GM21447 (cell line): Measurements from ENCODE around the gene GAL3ST2.
"Not testable (repeated sequence)": the region's sequence is repeated elsewhere in the genome, so short reads cannot be mapped to it uniquely, and the experiment has no call there.

Experiments used
- ATAC-seq: cut with Tn5 transposase; IDR thresholded peaks from one replicate; pipeline ENCODE4 v1.9.1; 2021; ENCODE audit not compliant: unreplicated experiment

GAL3ST2 gene

DNA sequence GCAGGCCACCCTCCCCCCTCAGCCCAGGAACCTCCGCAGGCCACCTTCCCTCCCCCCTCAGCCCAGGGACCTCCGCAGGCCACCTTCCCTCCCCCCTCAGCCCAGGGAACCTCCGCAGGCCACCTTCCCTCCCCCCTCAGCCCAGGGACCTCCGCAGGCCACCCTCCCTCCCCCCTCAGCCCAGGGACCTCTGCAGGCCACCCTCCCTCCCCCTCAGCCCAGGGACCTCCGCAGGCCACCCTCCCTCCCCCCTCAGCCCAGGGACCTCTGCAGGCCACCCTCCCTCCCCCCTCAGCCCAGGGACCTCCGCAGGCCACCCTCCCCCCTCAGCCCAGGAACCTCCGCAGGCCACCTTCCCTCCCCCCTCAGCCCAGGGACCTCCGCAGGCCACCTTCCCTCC lies 29.6 kb downstream of the GAL3ST2 start:
- ATAC-seq, result not testable (repeated sequence)

DNA sequence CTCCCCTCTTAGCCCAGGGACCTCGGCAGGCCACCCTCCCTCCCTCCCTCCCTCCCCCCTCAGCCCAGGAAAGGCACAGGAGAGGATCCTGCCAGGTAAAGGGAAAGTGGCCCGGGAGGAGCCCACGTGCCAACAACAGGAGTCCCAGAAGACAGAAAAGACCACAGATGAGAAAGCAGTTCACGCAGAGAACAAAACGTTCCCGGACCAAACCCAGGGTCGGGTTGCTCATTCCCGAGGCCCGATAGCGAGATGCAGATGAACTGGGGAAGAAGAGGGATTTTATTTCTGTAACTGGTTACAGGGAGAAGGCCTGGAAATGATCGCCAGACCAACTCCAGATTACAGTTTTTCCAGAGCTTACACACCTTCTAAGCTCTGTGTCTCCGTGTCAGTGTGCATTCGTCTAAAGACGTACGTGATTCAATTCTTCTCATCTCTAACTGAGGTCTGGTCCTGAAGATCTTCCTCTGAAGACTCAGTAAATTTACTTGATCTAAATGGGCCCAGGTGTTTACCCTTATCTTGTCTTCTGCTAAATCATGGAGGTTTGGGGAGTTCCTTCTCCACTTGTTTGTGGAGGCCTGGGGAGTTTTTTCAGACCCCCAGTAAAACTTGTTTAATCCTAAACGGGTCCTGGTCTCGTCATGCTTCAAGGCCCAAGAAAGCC lies 31.6 kb downstream of the GAL3ST2 start:
- no peak for ATAC-seq

DNA sequence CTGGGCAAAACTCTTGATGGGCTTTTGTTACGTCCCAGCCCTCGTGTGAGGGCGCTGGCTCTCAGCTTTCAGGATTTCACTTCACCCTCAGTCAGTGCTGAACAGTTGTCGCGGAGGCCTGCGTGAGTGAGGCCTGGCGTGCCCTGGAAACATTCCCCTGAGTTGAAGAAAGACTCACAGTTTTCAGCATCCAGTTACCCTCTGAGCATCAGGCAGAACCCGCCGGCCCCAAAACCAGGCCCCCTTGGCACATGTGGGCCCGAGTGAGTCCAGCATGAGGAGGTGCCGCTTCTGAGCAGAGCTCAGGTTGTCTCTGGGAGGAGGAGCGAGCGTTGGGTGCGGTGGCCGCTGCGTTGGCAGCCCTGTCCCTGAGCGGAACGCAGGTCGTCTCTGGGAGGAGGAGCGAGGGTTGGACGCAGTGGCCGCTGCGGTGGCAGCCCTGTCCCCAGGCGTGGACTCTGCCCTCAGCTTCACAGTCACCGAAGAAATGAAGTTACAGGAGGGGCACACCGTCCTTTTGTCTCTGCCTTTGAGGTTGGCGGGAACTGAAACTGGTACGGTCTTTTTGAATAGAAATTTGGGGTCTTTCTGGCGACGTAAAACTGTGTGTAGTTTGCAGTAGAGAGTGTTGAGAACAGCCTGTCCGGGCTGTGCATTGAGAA lies 32.2 kb downstream of the GAL3ST2 start, which contains the start of gene NEU4:
NEU4 (plus strand) TSS at position 473 of the 662 bp plus-strand sequence. CDS start 5,292 bp downstream, outside the sequence.
- no peak for ATAC-seq

DNA sequence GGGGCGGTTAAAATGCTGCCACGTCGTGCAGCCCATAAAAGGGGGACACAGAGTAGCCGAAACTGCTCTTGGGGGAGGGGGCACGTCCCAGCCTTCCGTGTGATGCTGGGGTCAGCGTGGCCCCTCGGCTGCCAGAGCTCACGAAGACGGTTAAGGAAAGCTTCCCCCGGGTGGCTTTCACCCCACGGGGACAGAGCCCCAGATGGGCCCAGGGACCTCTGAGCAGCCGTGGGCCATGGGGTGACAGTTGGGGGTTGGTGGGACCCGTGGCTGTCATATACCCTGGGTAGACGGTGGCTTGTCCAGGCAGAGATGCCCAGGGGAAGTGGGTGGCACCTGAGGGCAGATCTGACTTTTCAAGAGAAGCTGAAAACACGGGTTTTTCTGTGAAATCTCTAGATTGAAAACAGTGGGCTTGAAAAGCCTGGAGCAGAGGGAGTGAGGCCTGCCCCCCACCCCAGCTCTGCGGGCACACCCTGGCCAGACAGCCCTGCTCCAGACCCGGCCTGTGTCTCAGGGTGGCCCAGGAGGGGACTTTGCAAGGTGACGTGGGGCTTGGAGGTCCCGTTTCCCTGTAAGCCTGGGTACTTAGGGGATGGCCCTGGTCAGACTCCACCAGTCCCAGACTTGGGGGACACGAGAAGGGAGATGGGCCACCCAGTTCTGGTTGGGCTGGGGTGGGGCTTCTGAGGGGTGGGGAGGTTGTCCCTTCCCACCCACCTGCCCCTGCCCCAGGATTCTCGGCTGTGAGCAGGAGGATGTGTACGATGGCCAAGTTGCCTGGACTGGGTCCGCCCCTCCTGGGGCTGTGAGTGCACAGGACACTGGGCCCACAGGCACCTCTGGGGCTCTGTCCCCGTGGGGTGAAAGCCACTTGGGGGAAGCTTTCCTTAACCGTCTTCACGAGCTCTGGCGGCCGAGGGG lies 33.0 kb downstream of the GAL3ST2 start:
- no peak for ATAC-seq

DNA sequence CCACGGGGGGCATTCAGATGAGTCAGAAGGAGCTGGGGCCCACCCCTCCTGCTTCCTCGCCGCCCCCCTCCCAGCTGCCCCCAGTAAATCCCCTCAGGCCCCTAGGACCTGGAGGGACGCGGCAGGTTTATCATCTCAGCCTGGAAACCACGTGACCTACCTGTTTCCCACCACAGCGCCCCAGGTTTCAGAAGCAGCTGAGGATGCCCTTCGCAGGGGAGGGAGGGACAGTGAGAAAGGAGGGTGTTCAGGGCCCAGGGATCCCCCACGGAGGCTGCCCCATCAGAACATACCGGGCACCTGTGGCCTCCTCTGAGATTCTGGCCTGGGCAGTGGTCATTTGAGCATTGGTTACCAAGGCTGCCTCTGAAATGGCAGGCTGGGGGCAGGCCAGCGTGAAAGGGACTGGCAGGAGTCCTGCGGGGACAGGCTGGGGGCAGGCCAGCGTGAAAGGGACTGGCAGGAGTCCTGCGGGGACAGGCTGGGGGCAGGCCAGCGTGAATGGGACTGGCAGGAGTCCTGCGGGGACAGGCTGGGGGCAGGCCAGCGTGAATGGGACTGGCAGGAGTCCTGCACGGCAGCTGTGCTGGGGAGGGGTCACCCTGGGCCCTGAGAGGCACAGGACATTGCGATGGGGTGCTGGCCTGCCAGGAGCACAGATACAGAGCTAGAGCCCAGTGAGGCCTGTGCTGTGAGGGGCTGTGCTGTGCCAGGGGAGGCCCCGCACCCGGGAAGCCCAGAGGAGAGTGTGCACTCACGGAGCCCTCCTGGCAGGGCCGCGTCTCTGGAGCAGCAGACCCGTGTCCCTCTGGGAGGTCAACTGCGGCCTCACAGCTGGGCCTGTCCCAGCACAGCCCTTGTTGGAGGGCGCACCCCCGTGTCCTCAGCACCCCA lies 33.9 kb downstream of the GAL3ST2 start:
- no peak for ATAC-seq

DNA sequence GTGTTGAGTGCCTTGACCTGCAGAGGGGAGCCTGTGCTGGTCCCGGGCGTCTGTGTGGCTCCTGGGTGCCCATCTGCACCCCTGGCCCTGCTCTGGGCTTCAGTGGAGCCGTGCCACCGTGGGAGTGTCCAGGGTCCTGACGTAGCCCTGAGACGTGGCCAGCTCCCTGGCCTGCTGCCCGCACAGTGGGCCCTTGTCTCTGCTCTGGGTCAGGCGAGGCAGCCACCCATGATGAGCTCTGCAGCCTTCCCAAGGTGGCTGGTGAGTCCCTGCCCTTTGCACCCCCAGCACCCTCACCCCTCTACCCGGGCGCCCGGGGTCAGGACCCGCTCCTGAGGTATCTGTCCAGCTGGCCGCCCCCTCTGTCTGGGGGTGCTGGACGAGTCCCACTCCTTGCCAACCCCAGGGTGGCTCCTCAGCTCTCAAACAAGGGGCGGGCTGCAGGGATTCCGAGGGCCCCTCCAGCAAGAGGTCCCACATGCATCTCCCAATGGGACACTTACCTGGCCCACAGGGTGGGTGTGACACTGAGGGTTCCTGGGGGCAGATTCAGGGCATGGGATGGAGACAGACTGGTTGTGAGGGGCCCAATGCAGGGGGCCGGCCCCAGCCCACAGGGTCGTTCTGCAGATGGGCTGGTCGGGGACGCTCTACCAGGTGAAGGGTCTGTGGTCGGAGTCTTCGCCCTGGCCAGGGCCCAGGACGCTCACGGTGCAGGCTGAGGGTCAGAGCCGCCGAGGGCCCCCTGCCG lies 34.8 kb downstream of the GAL3ST2 start:
- ATAC-seq, result no peak

DNA sequence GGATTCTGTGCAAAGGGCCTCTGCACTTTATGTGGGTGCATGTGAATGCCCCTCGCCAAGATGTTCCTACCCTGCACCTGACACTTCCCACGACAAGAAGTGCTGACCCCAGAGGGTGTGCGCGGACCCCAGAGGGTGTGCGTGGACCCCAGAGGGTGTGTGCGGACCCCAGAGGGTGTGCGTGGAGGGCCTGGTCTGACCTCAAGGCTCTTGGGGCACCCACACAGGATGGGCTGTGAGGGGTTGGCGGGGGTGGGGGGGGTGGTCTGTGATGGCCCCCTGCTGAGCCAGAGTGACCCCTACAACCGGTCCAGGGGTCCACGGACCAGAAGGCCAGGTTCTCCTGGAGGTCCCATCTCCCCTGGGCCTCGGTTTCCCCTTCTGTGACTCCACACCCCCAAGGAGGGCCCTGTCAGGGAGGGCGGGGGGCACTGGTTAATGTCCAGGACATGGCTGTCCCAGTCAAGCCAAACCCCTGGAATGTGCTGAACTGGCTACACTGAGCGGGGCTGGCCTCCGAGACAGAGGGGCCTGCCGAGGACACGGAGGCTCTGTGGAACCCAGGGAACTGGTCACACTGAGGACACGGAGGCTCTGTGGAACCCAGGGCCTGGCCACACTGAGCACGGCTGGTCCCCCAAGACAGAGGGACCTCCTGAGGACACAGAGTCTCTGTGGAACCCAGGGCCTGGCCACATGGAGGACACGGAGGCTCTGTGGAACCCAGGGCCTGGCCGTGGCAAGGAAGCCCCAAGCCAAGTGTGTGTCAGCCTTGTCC lies 35.5 kb downstream of the GAL3ST2 start:
- no peak for ATAC-seq

DNA sequence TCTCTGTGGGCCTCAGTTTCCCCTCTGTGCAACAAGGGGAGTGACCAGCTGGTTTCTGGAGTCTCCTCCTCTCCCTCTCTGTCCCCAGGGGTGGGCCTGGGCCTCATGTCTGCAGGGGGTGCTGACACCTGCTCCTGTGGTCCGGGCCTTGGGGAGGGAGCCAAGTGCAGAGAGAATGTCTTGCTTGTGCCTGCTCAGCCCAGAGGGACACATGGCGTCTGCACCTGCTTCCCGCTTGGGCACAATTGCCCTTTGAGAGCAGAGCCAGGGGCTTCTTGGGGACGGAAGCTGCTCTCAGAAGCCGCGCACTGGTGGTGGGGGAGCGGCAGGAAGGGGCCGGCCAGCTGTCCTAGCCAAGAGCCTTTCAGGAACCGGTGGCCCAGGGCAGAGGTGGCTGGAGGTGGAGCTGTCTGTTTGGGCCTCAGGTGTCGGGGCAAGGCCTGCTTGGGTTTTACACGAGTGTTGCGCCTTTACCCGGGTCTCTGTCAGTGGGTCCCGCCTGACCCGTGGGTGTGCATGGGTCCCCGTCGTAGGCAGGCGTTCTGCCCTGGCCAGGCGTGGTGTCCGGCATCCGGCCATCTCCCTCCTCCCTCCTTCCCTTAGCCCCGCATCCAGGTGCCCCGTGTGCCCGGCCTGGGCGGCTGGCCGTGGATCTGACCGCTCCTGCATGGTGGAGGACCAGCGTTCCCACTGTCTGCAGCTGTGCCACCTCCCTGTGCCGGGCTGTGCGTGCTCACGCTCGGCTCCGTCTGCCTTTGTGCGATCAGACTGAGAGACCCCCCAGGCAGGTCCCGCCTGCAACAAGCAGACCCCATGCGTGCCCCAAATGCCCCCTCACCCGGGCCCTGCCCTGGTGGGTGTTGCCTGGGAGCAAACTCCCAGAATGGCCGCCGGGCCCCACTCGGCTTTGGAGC lies 36.4 kb downstream of the GAL3ST2 start:
- ATAC-seq, result no peak

DNA sequence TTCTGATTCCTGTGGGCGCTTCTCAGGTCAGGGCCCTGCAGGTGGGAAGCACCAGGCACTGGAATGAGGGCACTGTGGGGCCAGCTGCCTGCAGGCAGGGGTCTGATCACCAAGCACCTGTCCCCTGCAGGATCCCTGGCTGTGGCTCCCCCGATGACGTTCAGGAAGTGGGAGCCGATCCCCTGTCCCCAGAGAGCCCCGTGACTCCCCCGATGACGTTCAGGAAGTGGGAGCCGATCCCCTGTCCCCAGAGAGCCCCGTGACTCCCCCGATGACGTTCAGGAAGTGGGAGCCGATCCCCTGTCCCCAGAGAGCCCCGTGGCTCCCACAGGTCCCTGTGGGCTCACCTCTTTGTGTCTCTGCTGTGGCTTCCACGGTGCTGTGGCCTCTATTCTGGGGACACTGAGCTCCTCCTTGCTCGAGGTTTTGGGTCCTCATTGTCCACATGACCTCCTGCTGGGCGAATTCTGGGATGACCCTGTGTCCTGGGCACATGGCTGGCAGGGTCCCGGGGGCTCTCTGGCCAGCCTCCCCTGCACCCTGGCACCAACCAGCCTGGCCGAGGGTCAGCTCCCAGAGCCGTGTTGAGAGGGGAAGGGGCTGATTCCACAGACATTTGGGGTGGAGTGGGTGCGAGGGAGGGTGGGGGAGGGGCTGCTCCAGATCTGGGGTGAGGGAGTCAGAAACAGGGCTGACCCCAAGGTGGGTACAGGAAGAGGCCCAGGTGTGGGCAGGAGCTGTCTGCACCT lies 37.2 kb downstream of the GAL3ST2 start:
- ATAC-seq, result no peak

DNA sequence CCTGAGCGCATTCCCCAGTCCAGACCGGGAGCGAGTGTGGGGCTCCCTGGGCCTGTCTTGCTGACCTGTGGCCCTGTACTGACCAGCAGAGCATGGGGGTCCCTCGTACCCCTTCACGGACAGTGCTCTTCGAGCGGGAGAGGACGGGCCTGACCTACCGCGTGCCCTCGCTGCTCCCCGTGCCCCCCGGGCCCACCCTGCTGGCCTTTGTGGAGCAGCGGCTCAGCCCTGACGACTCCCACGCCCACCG lies 37.7 kb downstream of the GAL3ST2 start:
- no peak for ATAC-seq

DNA sequence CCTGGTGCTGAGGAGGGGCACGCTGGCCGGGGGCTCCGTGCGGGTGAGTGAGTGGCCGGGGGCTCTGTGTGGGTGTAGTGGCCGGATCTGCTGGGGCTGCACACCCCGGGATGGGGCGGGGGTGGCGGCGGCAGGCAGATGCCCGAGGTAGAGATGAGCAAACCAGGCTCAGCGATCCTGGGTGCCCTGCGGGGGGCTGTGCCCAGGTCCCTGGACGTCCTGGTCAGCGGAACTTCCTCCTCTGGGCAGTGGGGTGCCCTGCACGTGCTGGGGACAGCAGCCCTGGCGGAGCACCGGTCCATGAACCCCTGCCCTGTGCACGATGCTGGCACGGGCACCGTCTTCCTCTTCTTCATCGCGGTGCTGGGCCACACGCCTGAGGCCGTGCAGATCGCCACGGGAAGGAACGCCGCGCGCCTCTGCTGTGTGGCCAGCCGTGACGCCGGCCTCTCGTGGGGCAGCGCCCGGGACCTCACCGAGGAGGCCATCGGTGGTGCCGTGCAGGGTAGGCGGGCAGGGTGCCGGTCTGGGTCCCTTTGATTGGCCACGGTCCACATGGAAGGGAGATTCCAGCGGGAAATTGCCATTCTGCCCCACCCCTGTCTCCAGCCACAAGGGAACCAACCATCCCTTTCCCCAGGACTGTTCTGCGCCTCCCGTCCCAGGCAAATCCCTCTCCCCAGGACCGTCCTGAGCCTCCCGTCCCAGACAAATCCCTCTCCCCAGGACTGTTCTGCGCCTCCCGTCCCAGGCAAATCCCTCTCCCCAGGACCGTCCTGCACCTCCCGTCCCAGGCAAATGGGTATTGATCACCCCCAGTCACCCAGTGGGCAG lies 38.2 kb downstream of the GAL3ST2 start:
- no peak for ATAC-seq

DNA sequence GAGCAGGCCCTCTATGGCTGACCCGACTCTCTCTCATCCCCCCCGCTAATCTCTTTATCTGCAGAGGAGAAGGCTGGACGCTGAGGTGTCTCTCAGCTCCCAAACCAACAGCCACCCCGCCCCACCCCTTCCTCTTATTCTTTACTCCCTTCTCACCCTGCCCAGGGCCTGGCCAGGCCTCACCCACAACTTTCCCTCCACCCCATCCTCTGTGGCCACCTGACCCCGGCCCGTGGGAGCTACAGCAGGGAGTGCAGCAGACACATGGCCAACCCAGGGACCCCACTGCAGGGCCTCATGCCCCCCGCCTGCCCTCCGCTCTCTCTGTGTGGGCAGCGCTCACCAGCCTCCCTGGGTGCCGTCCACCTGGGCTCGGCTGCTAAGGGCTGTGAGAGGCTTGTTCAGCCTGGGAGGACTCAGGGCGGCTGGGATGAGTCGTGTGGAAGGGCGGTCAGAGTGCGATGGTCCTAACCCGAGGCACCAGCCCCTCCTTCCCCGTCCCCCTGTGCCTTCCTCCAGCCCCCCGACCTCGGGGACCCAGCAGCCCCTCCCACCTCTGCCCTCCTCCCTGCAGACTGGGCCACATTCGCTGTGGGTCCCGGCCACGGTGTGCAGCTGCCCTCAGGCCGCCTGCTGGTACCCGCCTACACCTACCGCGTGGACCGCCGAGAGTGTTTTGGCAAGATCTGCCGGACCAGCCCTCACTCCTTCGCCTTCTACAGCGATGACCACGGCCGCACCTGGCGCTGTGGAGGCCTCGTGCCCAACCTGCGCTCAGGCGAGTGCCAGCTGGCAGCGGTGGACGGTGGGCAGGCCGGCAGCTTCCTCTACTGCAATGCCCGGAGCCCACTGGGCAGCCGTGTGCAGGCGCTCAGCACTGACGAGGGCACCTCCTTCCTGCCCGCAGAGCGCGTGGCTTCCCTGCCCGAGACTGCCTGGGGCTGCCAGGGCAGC lies 39.1 kb downstream of the GAL3ST2 start:
- no peak for ATAC-seq

DNA sequence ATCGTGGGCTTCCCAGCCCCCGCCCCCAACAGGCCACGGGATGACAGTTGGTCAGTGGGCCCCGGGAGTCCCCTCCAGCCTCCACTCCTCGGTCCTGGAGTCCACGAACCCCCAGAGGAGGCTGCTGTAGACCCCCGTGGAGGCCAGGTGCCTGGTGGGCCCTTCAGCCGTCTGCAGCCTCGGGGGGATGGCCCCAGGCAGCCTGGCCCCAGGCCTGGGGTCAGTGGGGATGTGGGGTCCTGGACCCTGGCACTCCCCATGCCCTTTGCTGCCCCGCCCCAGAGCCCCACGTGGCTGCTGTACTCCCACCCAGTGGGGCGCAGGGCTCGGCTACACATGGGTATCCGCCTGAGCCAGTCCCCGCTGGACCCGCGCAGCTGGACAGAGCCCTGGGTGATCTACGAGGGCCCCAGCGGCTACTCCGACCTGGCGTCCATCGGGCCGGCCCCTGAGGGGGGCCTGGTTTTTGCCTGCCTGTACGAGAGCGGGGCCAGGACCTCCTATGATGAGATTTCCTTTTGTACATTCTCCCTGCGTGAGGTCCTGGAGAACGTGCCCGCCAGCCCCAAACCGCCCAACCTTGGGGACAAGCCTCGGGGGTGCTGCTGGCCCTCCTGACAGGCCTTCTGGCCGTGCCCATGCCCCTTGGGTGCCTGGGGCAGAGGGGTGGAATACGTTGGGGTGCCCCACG lies 40.0 kb downstream of the GAL3ST2 start:
- no peak for ATAC-seq

DNA sequence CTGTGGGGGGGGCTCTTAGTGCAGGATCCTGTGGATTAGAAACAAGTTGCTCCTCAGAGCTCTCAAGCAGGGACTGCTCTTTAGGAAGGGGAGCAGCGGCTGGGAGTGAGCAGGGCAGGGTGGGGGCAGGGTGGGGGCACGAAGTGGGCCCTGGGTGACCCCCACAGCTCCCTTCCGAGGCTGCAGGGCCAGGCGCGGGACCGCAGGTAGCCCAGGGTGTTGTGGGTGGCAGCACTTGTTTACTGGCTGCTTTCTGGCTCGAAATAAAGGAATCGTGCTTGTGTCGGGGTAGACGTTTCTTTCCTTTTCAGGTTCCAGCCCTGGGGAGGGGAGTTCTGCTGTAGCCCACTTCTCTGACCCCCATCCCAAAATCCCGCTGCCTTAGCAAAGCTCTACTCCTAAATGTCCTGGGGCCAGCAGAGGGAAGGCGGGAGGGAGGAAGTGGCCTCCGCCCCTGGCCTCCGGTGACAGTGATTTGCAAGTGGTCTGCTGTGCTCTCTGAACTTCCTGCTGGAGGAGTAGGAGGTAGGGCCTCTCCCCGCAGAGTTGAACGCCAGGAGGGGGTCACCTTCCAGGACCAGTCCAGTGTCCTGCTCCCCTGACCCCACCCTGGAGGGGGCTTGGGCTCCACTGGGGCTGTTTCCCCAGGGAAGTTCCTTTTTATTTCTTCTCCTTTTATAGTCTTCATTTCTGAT lies 40.7 kb downstream of the GAL3ST2 start:
- ATAC-seq, result no peak

DNA sequence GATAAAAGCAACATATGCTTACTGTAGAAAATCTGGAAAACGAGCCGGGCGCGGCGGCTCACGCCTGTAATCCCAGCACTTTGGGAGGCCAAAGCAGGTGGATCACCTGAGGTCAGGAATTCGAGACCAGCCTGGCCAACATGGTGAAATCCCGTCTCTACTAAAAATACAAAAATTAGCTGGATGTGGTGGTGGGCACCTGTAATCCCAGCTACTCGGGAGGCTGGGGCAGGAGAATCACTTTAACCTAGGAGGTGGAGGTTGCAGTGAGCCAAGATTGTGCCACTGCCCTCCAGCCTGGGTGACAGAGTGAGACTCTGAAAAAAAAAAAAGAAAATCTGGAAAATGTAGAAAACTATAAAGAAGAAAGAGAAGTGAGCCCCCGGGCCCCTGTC lies 41.2 kb downstream of the GAL3ST2 start:
- ATAC-seq, result not testable (repeated sequence)
